Activated CD8-positive, alpha-beta memory T cell treated with anti-CD3 and anti-CD28 coated beads, Interleukin-2, amount 50 U/mL, for 24 hours (primary cell): ENCODE measurements around the gene RNF10.
A peak's percentile ranks its signal among the peaks of the same experiment; 100 is the strongest.
"Not testable (repeated sequence)": the region's sequence is repeated elsewhere in the genome, so short reads cannot be mapped to it uniquely, and the experiment has no call there.

Source experiments
- DNase-seq: peaks from one replicate; pipeline ENCODE4 v3.0.0-alpha.2; 2020; ENCODE audit errors: extremely low read depth

The RNF10 gene

DNA sequence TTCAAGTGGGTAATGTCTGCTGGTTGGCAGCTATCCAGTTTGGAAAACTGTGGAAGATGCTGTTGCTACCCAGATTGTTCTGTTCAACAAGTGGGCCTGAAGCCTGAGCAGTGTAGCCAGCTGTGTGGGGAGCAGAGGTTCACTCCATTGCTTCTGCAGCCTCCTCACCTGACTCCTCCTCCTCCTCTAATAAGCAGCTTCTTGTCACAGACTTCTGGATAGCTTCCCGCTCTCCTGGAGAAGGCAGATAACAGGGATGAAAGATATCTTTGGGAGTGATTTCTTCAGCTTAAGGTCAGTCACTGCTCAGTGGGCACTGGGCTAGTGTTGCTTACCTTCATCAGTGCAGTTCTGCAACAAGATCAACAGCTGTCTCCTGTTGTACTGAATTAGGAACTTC lies 45.0 kb downstream of the RNF10 start:
- no peak for DNase-seq

DNA sequence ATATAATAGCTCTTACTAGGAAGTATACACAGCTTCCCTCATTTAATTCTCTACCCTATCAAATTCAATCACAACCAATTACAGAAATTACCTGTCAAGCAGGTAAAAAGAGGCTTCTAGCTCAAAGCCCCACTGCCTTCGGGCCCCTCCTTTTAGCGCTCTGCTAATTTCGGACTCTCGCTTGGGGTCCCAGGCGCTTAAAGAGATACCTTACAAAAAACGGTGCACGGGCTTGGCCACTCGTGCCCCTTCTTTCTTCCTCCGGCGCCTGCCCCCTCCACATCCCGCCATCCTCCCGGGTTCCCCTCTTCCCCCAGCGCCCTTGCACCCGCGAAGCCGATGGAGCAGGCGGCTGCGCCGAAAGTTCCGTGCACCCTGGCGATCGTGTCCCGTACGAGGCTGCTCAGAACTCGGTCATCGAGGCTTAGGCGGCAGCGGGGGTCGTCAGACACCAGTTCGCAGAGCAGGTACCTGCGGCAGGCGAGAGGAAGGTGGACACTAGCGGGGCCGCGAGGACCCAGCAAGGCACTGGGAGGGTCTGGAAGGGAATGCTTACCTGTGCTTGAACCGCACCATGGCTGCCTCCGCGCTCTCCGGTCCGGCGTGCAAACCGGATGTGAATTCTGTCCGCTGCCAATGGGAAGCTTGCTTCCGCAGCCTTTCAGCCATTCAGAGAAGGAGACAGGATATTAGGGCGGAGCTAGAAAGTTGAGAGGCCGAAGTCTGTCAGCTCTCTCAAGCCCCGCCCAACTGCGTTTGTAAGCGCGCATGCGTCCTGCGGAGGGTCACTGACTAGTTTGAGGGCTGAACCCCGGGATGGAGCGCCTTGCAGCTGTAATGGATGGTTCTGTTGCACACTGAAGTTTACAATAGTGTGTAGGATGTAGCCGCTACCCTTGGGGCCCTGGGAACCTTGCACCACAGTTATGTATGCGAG lies 46.9 kb downstream of the RNF10 start, which contains the start of gene POP5:
Gene POP5 (minus strand): TSS at position 616 of the 937 bp plus-strand sequence. CDS start 40 bp downstream, at position 576.
- peak; percentile 90 for DNase-seq

DNA sequence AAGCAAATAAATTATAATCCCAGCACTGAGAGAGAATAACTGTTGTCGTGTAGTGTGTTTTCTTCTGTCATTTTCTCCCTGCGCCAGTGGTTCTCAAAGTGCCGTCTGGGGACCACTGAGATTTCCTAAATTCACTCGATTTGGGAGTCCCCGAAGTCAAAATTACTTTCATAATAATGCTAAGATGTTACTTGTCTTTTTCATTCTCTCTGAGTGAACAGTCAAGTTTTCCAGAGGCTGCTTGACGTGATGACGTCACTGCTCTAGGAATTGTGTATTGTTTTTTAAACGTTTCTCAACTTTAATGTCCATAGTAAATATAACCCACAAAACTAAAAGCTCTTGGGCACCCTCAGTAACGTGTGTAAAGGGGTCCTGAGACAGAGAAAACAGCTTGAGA lies 47.8 kb downstream of the RNF10 start:
- no peak for DNase-seq

DNA sequence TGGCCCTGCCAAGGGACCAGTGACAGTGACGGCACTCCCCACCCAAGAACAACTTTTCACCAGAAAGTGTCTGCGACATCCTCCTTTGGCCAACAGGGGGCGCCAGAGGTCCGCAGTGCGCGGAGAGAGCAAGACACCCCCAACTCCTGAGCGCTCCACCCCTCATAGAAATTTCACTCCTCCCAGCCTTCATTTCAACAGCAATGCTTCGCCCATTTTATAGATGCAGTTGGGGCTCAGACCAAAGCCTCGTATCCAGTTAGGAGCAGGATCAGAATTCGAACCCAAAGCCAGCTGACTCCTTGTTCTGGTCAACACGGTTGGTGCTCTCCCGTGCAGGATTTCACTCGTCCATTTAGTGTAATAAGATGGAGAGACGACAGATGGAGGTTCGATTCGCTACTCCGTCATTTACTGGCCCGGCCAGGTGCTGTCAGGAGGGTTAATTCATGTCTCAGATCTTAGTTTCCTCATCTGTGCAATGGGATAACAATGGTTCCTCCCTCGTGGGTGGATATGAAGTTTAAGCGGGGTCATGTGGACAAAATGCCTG lies 49.4 kb downstream of the RNF10 start:
- peak; percentile 59 for DNase-seq

DNA sequence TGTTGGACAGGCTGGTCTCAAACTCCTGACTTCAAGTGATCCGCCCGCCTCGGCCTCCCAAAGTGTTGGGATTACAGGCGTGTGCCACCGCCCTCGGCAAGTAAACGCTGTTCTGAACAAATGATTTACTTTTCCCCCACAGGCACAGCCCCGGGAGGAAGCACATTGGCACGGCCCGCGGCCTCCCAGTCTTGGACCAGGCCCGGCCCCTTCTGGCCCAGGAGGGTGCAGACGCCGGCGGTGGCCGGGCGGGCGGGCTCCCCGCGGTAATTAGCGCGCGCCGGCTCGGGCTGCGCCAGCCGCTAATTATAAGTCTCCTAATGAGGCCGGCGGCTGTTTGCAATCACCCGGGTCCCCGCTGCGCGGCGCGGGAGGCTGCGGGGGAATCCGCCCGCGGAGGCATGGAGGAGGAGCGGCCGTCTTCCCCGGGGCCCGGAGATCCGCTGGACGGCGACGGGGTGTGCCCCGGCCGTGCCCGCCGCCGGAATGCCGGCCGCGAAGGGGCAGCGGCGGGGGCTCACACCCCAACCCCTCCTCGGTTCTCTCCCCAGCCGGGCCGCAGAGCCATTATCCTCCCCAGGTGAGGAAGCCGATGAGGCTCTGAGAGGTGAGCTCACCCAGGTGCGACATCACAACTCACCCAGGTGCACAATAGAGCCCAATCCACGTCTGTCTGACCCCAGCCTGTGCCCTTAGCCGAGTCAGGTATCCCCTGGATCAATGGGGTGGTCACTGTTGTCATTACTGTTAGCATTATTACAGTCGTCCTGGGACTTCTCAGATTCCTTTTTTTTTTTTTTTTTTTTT lies 50.4 kb downstream of the RNF10 start:
- DNase-seq = no peak

DNA sequence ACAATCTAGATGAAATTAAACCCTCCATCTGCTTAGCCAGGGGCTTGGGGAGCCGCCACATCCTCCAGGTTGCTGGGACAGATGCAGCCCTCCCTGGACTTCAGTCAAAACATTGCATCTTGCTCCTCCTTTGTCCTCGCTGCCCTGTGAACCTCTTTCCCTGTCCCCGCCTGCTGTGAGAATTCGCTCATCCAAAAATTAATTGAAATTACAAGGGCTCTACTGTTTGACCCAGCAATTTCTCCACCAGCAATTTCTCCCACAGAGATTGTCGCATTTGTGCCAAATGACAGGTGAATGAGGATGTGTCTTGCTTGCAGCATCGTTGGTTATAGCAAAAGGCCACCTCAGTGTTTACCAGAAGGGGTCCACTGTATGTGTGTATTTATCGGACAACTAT lies 52.0 kb downstream of the RNF10 start:
- DNase-seq = no peak

DNA sequence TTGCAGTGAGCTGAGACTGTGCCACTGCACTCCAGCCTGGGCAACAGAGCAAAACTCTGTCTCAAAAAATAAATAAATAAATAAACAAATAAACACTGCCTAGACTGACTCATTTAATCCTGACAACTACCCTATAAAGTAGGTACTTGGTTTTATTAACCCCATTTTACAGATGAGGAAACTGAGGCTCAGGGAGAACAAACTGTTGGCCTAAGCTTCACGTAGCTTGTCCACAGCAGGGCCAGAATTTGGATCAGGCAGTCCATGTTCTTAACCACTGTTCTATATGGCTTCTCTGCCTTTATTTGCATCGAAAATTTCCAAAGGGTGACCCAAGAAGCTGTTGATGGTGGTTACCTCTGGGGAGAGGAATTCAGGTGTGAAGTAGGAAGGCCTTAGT lies 52.7 kb downstream of the RNF10 start:
- DNase-seq = no peak

DNA sequence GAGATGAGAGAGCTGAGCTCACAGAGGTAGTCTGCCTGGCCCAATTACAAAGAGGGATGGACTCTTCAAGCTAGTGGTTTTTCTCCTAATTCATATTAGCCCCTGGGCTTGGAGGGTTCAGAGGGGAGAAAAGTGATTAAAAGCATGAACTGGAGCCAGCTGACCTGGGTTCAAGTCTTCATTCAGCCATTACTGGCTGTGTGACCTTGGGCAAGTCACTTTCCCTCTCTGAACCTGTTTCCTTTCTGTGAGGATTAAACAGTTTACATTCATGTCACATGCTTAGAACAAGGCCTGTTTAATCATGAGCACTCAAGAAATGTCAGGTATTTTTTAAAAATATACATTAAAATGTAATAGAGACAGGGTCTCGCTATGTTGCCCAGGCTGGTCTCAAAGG lies 54.2 kb downstream of the RNF10 start:
- DNase-seq = no peak

DNA sequence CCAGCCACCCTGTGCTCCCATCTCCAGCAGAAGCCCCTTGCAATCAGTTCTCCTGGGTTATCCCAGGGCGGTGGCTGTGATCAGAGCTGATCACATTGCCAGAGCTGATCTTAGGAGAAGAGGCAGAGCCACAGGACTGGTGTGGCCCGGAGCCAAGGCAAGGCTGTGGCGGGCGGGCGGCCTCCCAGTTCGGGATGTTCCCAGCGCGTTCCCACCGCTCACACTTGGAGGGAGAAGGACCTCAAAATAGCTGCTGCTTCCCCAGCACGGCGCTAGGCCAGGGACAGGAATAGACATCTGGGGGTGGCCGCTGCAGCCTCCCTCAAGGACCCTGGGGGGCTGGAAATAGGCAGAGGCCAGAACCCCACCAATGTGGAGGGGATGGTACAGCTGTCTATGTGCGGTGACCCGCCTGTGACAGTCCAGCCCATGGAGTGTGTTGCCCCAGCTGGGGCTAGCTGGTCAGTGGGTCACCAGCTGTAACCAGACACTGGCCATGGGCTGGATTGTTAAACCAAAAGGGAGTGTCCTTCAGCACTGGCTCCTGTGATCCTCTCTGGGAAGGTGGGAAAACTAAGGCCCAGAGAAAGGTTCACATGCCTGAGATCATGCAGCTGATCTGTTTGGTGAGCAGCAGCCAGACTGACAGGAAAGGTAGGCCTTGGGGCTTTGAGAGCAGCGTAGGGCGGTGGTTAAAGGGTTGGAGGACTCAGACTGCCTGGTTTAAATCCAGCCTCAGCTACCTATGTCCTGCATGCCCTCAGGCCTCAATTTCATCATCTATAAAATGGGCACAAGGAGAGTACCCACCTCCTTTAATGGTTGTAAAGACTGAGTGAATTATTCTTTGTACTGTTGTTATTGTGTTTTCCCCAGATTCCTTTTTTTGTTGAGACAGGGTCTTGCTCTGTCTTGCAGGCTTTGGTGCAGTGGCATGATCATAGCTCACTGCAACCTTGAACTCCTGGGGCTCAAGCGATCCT lies 55.1 kb downstream of the RNF10 start:
- no peak for DNase-seq

DNA sequence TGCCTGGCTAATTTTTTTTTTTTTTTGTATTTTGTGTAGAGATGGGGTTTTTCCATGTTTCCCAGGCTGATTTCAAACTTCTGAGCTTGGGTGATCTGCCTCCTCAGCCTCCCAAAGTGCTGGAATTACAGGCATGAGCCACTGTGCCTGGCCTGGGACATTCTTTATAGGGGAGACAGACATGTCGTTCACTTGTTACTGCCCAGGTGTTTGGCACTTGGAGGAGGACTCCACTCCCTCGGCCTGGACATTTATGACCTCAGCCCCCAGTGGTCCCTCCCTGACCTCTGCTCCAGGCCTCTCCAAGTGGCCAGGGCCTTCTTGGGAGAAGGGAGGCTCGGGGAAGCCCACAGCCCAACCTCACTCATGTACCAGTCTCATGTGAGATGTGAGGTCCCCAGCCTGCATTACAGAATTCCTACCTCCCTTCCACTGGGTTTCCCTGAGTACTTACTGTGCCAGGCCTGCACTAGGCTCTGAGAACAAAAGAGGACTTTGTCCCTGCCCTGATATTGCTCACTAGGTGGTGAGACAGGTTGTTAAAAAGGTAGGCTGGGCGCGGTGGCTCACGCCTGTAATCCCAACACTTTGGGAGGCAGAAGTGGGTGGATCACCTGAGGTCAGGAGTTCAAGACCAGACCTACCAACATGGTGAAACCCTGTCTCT lies 56.7 kb downstream of the RNF10 start:
- no peak for DNase-seq

DNA sequence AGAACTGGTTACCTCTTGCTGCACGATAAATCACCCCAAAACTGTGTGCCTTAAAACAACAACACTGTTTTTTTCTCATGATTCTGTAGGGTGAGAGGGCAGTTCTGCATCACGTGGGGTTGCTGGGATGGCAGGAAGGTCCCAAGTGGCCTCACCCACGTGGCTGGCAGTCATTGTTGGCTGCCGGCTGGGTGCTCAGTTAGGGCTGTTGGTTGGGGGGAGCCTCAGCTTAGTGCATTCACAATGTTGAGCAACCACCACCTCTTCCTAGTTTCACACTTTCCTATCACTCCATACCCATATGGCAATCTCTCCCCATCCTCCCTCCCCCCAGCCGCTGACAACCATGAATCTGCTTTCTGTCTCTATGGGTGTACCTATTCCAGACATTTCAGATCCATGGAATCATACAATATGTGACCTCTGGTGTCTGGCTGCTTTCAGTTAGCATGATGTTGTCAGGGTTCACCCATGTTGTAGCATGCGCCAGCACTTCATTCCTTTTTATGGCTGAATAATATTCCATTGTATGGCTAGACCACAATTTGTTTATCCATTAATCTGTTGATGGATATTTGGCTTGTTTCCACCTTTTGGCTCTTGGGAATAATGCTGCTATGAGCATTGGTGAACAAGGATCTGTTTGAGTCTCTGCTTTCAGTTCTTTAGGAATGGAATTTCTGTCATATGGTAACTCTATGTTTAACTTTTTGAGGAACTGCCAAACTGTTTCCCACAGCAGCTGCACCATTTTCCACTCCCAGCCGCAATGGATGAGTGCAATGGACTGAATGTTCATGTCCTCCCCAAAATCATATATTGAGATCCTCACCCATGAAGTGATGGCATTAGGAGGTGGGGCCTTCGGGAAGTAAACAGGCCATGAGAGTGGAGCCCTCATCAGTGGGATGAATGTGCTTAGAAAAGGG lies 58.2 kb downstream of the RNF10 start:
- DNase-seq = no peak

DNA sequence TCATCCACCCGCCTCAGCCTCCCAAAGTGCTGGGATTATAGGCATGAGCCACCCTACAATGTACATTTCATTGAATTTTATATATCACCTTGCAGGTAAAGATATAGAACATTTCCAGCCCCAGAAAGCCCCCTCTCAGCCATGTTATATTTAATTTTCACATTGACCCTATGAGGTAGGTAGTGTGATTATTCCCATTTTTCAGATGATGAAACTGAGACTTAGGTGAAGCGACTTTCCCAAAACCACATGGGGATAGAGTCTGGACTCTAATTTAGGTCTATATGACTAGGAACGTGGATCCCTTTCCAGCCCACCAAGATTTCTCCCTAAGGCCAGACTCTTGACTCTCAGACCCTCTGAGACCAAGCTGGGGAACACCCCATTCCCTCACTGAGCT lies 62.7 kb downstream of the RNF10 start:
- no peak for DNase-seq

DNA sequence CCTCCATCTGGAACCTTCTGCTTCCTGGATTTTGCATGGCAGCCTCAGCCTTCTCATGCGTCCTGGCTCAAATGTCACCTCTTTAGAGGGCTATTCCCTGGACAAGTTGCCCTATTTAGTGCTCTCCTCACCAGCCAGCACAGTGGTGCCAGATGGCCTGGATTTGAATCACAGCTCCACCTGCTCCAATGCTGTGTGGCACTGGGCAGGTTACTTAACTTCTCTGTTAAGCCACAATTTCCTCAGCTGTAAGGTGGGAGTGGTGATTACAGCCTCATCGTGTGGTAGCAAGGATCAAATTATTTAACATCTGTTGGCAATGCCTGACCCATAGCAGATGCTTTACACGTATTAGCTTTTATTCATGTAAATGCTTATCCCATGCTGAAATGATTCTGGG lies 63.7 kb downstream of the RNF10 start:
- DNase-seq = no peak

DNA sequence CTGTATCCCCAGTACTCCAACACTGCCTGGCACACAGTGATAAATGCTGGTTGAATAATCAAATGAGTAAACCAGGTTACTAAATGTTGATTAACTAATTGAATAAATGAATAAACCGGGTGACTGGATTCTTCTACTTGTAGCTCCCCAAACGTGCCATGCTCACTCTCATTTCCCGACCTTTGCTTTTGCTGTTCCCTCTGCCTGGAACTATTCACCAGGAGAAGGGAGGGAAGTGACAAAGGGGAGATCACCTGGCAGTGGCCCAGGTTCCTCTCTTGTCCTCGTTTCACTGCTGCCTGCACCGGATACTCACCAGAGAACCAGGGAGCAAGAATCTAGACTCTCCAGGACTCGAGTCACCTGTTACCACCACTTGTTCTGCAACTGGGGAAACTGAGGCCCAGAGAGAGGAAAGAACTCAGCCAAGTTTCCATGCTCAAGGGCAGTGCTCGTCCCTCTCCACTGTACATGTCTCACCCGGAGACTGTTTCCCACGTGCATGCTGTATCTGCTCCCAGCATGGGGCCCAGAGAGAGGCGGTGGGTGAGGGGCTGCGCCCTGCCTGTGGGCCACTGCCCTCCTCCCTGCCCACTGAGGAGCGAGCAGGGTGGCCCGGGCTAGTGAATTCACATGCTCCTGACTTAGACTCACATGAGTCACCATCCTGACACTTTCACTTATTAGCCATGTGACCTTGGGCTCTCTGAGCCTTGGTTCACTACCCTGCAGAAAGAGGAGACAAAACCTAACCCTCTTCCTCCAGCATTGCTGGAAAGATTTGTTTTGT lies 64.7 kb downstream of the RNF10 start:
- DNase-seq = no peak

DNA sequence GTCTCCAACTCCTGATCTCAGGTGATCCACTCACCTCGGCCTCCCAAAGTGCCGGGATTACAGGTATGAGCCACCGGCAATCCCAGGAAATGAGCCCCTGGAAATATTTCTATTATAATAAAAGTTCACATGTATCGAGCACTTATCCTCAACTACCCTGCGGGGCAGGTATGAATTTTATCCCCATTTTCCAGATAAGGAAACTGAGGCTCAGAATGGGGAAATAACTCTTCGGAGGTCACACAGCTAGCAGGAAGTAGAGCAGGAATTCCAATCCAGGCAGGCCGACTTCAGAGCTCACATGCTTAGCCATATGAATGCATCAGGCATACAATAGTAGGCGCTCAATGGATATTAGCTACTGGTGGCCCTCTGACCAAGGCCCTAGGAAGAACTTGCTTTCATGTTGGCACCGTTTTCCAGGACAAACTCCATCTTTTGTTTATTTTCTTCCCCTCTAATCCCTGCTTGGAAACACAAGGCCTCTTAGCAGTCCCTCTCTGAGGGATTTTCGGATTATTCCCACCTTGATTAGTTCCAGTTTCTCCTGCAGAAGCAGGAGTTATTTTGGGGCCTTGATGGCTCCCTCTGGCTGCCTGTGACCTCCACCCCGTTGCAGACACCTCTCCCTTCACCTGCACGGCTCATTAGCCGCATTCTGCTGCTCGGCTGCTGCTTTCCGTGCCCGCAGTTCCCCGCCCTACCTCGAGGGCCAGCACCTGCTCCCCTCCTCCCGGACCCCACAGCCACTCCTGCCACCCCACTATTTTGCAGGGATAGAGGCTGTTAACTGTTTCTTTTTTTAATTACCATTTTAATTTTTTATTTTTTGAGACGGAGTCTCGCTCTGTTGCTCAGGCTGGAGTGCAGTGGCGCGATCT lies 65.8 kb downstream of the RNF10 start:
- no peak for DNase-seq

DNA sequence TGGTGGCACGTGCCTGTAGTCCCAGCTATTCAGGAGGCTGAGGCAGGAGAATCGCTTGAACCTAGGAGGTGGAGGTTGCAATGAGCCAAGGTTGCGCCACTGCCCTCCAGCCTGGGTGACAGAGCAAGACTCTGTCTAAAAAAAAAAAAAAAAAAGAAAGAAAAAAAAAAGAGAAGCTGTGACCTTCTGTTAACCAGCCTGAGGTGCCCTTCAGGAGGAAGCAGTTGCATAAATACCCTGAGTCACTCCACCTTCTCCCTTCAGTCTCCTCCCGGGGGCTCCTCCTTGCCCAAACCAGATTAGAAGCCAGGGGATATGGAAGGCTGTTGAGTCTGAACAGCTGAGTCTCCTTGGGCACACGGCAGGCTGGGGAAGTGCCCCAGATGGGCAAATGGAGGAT lies 68.3 kb downstream of the RNF10 start:
- DNase-seq = not testable (repeated sequence)

DNA sequence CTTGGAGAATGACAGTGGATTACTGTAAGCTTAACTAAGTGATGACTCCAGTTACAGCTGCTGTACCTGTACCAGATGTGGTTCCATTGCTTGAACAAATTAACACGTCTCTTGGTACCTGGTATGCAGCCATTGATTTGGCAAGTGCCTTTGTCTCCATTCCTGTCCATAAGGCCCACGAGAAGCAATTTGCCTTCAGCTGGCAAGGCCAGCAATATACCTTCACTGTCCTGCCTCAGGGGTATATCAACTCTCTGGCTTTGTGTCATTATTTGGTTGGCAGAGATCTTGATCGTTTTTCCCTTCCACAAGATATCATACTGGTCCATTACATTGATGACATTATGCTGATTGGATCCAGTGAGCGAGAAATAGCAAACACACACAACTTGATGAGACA lies 76.4 kb downstream of the RNF10 start:
- no peak for DNase-seq

DNA sequence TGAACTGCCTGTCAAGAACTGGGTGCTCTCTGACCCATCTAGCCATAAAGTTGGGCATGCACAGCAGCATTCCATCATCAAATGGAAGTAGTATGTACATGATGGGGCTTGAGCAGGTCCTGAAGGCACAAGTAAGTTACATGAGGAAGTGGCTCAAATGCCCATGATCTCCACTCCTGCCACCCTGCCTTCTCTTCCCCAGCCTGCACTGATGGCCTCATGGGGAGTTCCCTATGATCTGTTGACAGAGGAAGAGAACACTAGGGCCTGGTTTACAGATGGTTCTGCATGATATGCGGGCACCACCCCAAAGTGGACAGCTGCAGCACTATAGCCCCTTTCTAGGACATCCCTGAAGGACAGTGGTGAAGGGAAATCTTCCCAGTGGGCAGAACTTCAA lies 77.4 kb downstream of the RNF10 start:
- not testable (repeated sequence) for DNase-seq
